Astrocyte of the spinal cord (primary cell): ENCODE data around the gene FIG4.
"Not testable (repeated sequence)": the region's sequence is repeated elsewhere in the genome, so short reads cannot be mapped to it uniquely, and the experiment has no call there.

Source experiments
- DNase-seq: peaks from one replicate; pipeline ENCODE4 v3.0.0; 2011; ENCODE audit warnings: low read depth, low spot score
- H3K4me3 ChIP-seq: 2 replicates; pipeline ENCODE4 v1.5.1; 2011; ENCODE audit warnings: low read depth, mild to moderate bottlenecking, low read length, moderate library complexity
- in situ Hi-C: cut with HindIII; loops from 2 replicates; pipeline ENCODE4 v1.10.0; 2017; ENCODE audit warnings: low sequenced_read_pairs
- TF ChIP-seq, protein P1 (sequence below): IDR thresholded peaks from 2 replicates; pipeline ENCODE4 v1.5.1; 2012; ENCODE audit warnings: low read depth, mild to moderate bottlenecking, low read length, inconsistent platforms

FIG4 gene

DNA sequence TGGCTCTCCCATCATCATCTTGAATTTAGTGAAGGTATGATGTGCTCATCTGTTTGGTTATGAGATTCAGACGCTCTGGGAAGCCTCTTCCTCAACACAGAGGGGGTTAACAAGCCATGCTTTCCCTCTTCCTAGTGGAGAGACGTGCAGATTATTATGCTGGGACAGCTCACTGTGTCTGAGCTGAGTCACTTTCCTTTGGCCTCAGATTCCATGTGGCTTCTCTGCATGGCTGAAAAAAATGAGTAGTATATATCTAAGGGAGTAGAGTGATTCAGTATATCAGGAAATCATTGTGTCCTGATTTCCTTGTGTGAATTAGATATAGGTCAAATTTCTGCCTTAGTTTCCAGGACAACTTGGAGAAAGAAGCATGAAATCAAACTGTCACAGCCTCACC lies 52.6 kb downstream of the FIG4 start:
- H3K4me3 ChIP-seq, result no peak overlapping the region
- peak; percentile 83 for DNase-seq
- in situ Hi-C loops, result no loop called here
- TF ChIP-seq, protein P1, sequence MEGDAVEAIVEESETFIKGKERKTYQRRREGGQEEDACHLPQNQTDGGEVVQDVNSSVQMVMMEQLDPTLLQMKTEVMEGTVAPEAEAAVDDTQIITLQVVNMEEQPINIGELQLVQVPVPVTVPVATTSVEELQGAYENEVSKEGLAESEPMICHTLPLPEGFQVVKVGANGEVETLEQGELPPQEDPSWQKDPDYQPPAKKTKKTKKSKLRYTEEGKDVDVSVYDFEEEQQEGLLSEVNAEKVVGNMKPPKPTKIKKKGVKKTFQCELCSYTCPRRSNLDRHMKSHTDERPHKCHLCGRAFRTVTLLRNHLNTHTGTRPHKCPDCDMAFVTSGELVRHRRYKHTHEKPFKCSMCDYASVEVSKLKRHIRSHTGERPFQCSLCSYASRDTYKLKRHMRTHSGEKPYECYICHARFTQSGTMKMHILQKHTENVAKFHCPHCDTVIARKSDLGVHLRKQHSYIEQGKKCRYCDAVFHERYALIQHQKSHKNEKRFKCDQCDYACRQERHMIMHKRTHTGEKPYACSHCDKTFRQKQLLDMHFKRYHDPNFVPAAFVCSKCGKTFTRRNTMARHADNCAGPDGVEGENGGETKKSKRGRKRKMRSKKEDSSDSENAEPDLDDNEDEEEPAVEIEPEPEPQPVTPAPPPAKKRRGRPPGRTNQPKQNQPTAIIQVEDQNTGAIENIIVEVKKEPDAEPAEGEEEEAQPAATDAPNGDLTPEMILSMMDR, result no peak

DNA sequence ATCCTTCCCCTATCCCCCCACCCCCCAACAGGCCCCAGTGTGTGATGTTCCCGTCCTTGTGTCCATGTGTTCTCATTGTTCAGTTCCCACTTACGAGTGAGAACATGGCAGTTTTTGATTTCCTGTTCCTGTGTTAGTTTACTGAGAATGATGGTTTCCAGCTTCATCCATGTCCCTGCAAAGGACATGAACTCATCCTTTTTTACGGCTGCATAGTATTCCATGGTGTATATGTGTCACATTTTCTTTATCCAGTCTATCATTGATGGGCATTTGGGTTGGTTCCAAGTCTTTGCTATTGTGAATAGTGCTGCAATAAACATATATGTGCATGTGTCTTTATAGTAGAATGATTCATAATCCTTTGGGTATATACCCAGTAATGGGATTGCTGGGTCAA lies 53.7 kb downstream of the FIG4 start:
- DNase-seq, H3K4me3 ChIP-seq, in situ Hi-C loops: not testable (repeated sequence)

DNA sequence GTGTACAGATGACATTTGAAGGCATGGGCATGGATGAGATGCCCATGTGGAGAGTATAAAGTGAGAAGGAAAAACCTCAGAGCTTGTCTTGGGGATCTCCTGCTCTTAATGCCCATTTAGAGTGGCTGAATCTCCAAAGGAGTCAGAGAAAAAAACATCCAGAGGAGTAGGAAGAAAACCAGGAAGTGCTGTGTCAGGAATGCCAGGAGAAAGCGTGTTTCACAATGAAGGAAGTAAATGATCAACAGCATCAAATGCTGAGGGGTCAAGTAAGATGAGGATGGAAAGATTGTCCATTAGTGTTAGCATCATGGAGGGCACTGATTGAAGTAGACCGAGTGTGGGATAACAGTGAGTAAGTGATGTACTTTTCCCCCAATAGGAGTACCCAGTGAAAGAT lies 56.1 kb downstream of the FIG4 start:
- in situ Hi-C loops, result no loop called here
- H3K4me3 ChIP-seq, result no peak overlapping the region
- TF ChIP-seq, protein P1, result no peak
- no peak for DNase-seq

DNA sequence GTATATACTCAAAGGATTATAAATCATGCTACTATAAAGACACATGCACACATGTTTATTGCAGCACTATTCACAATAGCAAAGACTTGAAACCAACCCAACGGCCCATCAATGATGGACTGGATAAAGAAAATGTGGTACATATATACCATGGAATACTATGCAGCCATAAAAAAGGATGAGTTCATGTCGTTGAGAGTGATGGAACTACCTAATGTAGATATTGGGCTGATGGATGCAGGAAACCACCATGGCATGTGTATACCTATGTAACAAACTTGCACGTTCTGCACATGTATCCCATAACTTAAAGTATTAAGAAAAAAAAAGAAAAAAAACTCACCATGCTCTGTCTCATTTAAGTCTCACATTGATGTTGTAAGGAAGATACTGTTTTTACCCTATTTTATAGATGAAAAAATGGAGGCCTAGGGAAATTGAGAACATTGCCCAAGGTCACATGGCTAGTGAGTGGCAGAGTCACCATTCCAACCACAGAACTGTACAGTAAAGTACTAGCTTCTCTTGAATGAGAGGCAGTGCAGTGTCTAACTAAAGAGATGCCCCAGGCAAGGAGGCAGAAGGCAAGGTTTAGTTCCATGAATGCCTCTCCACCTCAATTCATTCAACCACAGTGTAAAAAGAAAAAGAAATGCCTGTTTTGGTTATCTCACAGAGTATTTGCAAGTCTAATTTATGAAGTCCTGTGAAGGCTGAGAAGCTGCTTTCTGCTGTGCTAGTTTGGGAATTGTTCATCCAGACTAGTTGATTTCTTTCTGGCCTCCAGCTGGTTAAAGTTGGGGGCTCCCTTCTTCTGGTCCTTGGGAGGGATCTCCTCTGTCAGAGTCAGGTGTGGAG lies 68.2 kb downstream of the FIG4 start:
- TF ChIP-seq, protein P1, result no peak

DNA sequence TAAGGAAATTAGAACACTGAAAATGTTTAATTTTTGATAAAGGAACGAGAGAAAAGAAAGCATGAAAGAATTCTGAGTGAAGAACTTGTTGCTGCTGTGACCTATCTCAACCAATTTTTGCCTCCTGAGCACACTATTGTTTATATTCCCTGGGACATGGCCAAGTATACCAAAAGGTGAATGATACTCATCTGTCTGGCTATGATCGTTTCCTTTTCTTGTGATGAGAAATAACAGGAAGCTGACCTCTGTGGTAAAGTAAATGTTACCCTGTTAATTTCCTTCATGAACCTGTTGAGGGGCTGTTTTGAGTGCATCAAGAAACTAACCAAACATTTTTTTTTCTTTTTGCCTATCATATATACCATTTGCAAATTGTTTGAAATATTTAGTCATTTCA lies 69.1 kb downstream of the FIG4 start:
- in situ Hi-C loops, result no loop called here
- TF ChIP-seq, protein P1, result no peak
- H3K4me3 ChIP-seq, result no peak overlapping the region
- DNase-seq, result no peak

More for the DNA sequence above, 68.2 kb downstream of the FIG4 start:
- no peak for DNase-seq
- in situ Hi-C loops, result no loop called here
- no peak overlapping the region for H3K4me3 ChIP-seq

DNA sequence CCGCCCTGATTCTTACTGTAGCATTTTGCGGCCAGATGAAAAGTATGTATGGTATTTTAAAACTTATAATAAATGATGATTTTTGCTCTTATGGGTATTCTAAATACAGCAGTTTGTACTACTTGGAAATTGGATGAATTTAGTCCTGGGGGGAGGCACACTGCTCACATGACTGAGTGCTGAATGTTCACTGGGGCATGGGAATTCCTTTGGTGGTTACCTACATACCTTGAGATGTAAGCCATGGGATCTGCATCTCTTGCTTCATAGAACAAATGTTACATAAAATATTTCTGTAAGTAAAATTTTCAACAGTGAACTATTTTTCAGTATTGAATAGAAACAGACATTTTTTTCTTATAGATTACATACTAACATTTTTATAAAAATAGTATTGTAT lies 71.1 kb downstream of the FIG4 start:
- DNase-seq, result no peak
- H3K4me3 ChIP-seq, result no peak overlapping the region
- TF ChIP-seq, protein P1, result no peak
- in situ Hi-C loops, result no loop called here

DNA sequence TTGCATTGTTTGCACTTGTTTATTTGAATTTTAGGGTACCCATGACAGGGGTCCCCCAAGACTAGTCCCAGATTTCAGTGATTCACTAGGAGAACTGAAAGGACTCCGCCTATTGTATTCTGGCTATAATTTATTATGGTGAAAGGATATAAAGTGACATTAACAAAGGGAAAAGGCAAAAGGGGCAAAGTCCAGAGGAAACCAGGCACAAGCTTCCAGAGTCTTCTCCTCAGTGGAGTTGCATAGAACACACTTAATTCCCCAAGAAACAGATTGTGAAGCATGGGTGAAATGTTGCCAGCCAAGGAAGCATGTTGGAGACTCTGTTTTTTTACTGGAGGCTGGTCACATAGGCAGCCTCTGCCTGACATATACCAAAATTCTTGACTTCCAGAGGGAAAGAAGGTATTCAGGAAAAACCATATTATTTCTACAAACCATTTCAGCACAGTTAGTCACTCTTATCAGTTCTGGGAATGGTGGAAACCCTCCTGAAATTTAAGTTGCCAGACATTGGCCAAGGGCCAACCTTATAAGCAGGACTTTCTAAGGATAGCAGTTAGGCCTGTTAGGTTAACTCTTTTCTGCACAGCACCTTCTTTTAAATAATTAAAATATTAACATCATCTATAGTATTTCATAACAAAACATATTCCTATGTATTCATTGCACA lies 71.8 kb downstream of the FIG4 start:
- H3K4me3 ChIP-seq, result no peak overlapping the region
- in situ Hi-C loops, result no loop called here
- peak; percentile 32 for DNase-seq
- TF ChIP-seq, protein P1, result no peak
